HG03064 (cell line): Measurements from ENCODE around the gene C12orf56.

Experiments
- ATAC-seq: cut with Tn5 transposase; IDR thresholded peaks from one replicate; pipeline ENCODE4 v1.9.1; 2021; ENCODE audit warnings: low read depth; ENCODE audit not compliant: unreplicated experiment

C12orf56 gene

GRCh38 chr12:64390275-64390851, at the start of gene C12orf56:
Gene C12orf56, minus strand, starts transcription at chr12:64390758. Its CDS starts 193 bp downstream, at chr12:64390565.
- no peak for ATAC-seq

GRCh38 chr12:64440100-64440499, 49.5 kb upstream of the C12orf56 start:
- no peak for ATAC-seq

- no peak for ATAC-seq
Measured at GRCh38 chr12:64433915-64434314, 43.4 kb upstream of the C12orf56 start.

- ATAC-seq, result no peak
Measured at GRCh38 chr12:64431791-64432190, 41.2 kb upstream of the C12orf56 start.

GRCh38 chr12:64430886-64431285, 40.3 kb upstream of the C12orf56 start:
- no peak for ATAC-seq

GRCh38 chr12:64428956-64429355, 38.4 kb upstream of the C12orf56 start:
- ATAC-seq, result no peak

GRCh38 chr12:64427988-64428387, 37.4 kb upstream of the C12orf56 start:
- ATAC-seq, result no peak

- no peak for ATAC-seq
Measured at GRCh38 chr12:64419696-64420095, 29.1 kb upstream of the C12orf56 start.

GRCh38 chr12:64418209-64418608, 27.7 kb upstream of the C12orf56 start:
- ATAC-seq, result no peak

GRCh38 chr12:64413884-64414283, 23.3 kb upstream of the C12orf56 start:
- ATAC-seq, result no peak

GRCh38 chr12:64412459-64412858, 21.9 kb upstream of the C12orf56 start:
- ATAC-seq, result no peak

- no peak for ATAC-seq
Measured at GRCh38 chr12:64411427-64411826, 20.9 kb upstream of the C12orf56 start.

GRCh38 chr12:64407342-64408223, 17.0 kb upstream of the C12orf56 start:
- no peak for ATAC-seq

- ATAC-seq, result peak; percentile 45
Measured at GRCh38 chr12:64404470-64405256, 14.1 kb upstream of the C12orf56 start.

GRCh38 chr12:64403707-64404469, 13.3 kb upstream of the C12orf56 start, which contains the start of gene XPOT:
Gene XPOT, plus strand, starts transcription at chr12:64404392. Its CDS starts 5,644 bp downstream, at chr12:64410036.
- ATAC-seq, result peak; percentile 98

GRCh38 chr12:64402181-64402580, 11.6 kb upstream of the C12orf56 start:
- ATAC-seq, result no peak

GRCh38 chr12:64400041-64400440, 9.5 kb upstream of the C12orf56 start:
- no peak for ATAC-seq

GRCh38 chr12:64395739-64396138, 5.2 kb upstream of the C12orf56 start:
- no peak for ATAC-seq

- ATAC-seq, result no peak
Measured at GRCh38 chr12:64392221-64392620, 1.7 kb upstream of the C12orf56 start.

GRCh38 chr12:64389154-64389553, 1.4 kb downstream of the C12orf56 start:
- ATAC-seq, result no peak
